MCF 10A (cell line): ENCODE results near the gene ODAD2. TPM values are rescaled to one million over a fixed set of nuclear protein-coding genes. Genes with fewer than 3 reads are reported as not detected.

ENCODE experiments used
- BruUV-seq: library from RNA; stranded (reverse); fragments of 400-500 nt; replicated peaks from 2 replicates; lab custom pipeline; 2021; lab: Mats Ljungman, UMichigan
- CTCF ChIA-PET: fragments of 300-600 bp; sonication (Branson Sonifier 250); formaldehyde crosslinking; extraction: SDS; loops from one replicate; lab custom pipeline; 2021; ENCODE audit warnings: antibody characterized with exemption, inconsistent platforms; lab: Yijun Ruan, JAX
- POLR2A ChIA-PET: fragments of 300-600, 350-650 bp; sonication (Branson Sonifier 250); formaldehyde crosslinking; extraction: SDS; loops from one replicate; lab custom pipeline; 2020; ENCODE audit warnings: antibody characterized with exemption, inconsistent platforms; lab: Yijun Ruan, JAX
- DNase-seq: peaks from one replicate; pipeline ENCODE4 v3.0.0-alpha.2; 2018; ENCODE audit not compliant: unreplicated experiment
- H3K27ac Mint-ChIP-seq: one replicate; pipeline ENCODE4 v1.8.0; 2022; ENCODE audit warnings: mild to moderate bottlenecking, low read depth, mixed read lengths; ENCODE audit not compliant: unreplicated experiment
- H3K27me3 Mint-ChIP-seq: one replicate; pipeline ENCODE4 v1.8.0; 2022; ENCODE audit warnings: mixed read lengths; ENCODE audit not compliant: insufficient read depth, unreplicated experiment
- H3K36me3 Mint-ChIP-seq: one replicate; pipeline ENCODE4 v1.8.0; 2022; ENCODE audit warnings: mild to moderate bottlenecking, moderate library complexity, mixed read lengths; ENCODE audit not compliant: insufficient read depth, unreplicated experiment
- H3K4me1 Mint-ChIP-seq: one replicate; pipeline ENCODE4 v1.8.0; 2022; ENCODE audit warnings: mixed read lengths; ENCODE audit not compliant: insufficient read depth, unreplicated experiment
- H3K4me3 Mint-ChIP-seq: one replicate; pipeline ENCODE4 v1.8.0; 2022; ENCODE audit warnings: mild to moderate bottlenecking, moderate library complexity, mixed read lengths; ENCODE audit not compliant: unreplicated experiment
- H3K9me3 Mint-ChIP-seq: one replicate; pipeline ENCODE4 v1.8.0; 2022; ENCODE audit warnings: mixed read lengths; ENCODE audit not compliant: unreplicated experiment
- CTCF ChIP-seq: fragments of 200-600 bp; IDR thresholded peaks from one replicate; pipeline ENCODE4 v1.8.0; 2022; ENCODE audit warnings: antibody characterized with exemption, mild to moderate bottlenecking; ENCODE audit not compliant: unreplicated experiment
- intact Hi-C: fragments of 100-400 bp; cut with micrococcal nuclease; formaldehyde crosslinking; loops from 2 replicates; pipeline ENCODE4 v1.14.1; 2022
- total RNA-seq: library from RNA; stranded (reverse); gene quantifications from 2 replicates; pipeline ENCODE4 v1.2.3, GENCODE V29; 2022

The ODAD2 gene
- total RNA-seq, 1 experiment from 2014 or later, result 0.28 TPM

- no TSS peak for BruUV-seq
- Mint-ChIP-seq H3K4me1 (no peaks in the 10 kb centered on the region), H3K9me3 (no peaks in the 10 kb centered on the region), H3K27me3 (no peaks in the 10 kb centered on the region), H3K27ac (no peak overlapping the region), H3K36me3 (no peaks in the 10 kb centered on the region), H3K4me3 (no peak overlapping the region)
- TF ChIP-seq CTCF, result no peak
- CTCF ChIA-PET, result interaction anchor here (0.7 kb wide), 1 partner anchor 94 kb away, joined by 5 read pairs; no protein-coding TSS in a partner anchor
- DNase-seq, result no peak
- intact Hi-C loops, result no loop called here
- POLR2A ChIA-PET, result no interaction called here
Measured at GRCh38 chr10:27771231-27771630, 227.6 kb downstream of the ODAD2 start.

GRCh38 chr10:27770181-27770580 lies 228.7 kb downstream of the ODAD2 start:
- no peaks in the 10 kb centered on the region for H3K9me3 Mint-ChIP-seq
- H3K27me3 Mint-ChIP-seq, result no peaks in the 10 kb centered on the region
- ChIA-PET CTCF (no interaction called here), POLR2A (no interaction called here)
- intact Hi-C loops, result no loop called here
- no peaks in the 10 kb centered on the region for H3K36me3 Mint-ChIP-seq
- no TSS peak for BruUV-seq
- no peak overlapping the region for H3K27ac Mint-ChIP-seq
- DNase-seq, result no peak
- no peaks in the 10 kb centered on the region for H3K4me1 Mint-ChIP-seq
- H3K4me3 Mint-ChIP-seq, result no peak overlapping the region
- no peak for TF ChIP-seq CTCF
